H1 (cell line): ENCODE results near the gene ZFP1. TPM values are rescaled to one million over a fixed set of nuclear protein-coding genes. Genes with fewer than 3 reads are reported as not detected.
"Not testable (repeated sequence)": the region's sequence is repeated elsewhere in the genome, so short reads cannot be mapped to it uniquely, and the experiment has no call there.

Experiments used
- CTCF ChIA-PET: fragments of 300-600 bp; sonication (Branson Sonifier 250); formaldehyde crosslinking; loops from one replicate; lab custom pipeline; 2021; ENCODE audit not compliant: partially characterized antibody; lab: Charles Lee
- POLR2A ChIA-PET: fragments of 300-600 bp; sonication (Branson Sonifier 250); formaldehyde crosslinking; loops from one replicate; lab custom pipeline; 2021; ENCODE audit warnings: inconsistent platforms; ENCODE audit not compliant: partially characterized antibody; lab: Charles Lee
- DNase-seq, 2 experiments: peaks; one replicate each; pipeline versions ENCODE4 v3.0.0 to v3.0.0-alpha.2; 2010 to 2022; ENCODE audit warnings: low spot score in 2 of 2, low read depth in 1 of 2, mixed read lengths in 1 of 2
- FAIRE-seq: peaks from 2 replicates; lab custom pipeline; 2011; peaks lifted over from hg19 to GRCh38; lab: Jason Lieb, UNC
- H2AFZ ChIP-seq: 2 replicates; pipeline ENCODE4 v1.8.1; 2012; ENCODE audit warnings: low read length, inconsistent platforms
- H2AK5ac ChIP-seq: 2 replicates; pipeline ENCODE4 v1.6.1; 2013; ENCODE audit warnings: low read depth, low read length
- H2BK120ac ChIP-seq: replicated peaks from 2 replicates; pipeline ENCODE3; 2013; ENCODE audit warnings: low read depth, low read length, inconsistent platforms
- H2BK12ac ChIP-seq: 2 replicates; pipeline ENCODE4 v1.6.1; 2013; ENCODE audit warnings: low read depth, low read length
- H2BK15ac ChIP-seq: 2 replicates; pipeline ENCODE4 v1.6.1; 2013; ENCODE audit warnings: low read length
- H2BK20ac ChIP-seq: 2 replicates; pipeline ENCODE4 v1.6.1; 2013; ENCODE audit warnings: low read length
- H2BK5ac ChIP-seq: 2 replicates; pipeline ENCODE4 v1.6.1; 2013; ENCODE audit warnings: low read depth, low read length
- H3K14ac ChIP-seq: 2 replicates; pipeline ENCODE4 v1.6.1; 2013; ENCODE audit warnings: inconsistent platforms; ENCODE audit not compliant: insufficient read length
- H3K18ac ChIP-seq: 2 replicates; pipeline ENCODE4 v1.6.1; 2013; ENCODE audit warnings: low read length; ENCODE audit errors: extremely low read depth
- H3K23ac ChIP-seq: 2 replicates; pipeline ENCODE4 v1.6.1; 2013; ENCODE audit warnings: inconsistent platforms; ENCODE audit not compliant: insufficient read length
- H3K23me2 ChIP-seq: 2 replicates; pipeline ENCODE4 v1.6.1; 2013; ENCODE audit warnings: low read depth, low read length
- H3K27ac ChIP-seq: 2 replicates; pipeline ENCODE4 v1.6.1; 2011; ENCODE audit warnings: low read depth, low read length, inconsistent platforms
- H3K27me3 ChIP-seq, 4 experiments: replicated peaks in 1 of 4; 1 replicate in 1 of 4; 2 replicates in 3 of 4; pipeline versions ENCODE4 v1.6.1 to v1.8.1; 2011 to 2013; ENCODE audit warnings: low read length in 3 of 4, mild to moderate bottlenecking in 3 of 4, inconsistent platforms in 2 of 4, mixed read lengths in 2 of 4, moderate library complexity in 1 of 4; ENCODE audit not compliant: control insufficient read depth in 3 of 4, insufficient read depth in 3 of 4; ENCODE audit errors: extremely low read depth in 1 of 4
- H3K36me3 ChIP-seq, 4 experiments: 2 replicates each; pipeline versions ENCODE4 v1.6.1 to v1.8.1; 2011 to 2013; ENCODE audit warnings: mild to moderate bottlenecking in 4 of 4, low read length in 3 of 4, moderate library complexity in 2 of 4, control low read depth in 1 of 4, inconsistent platforms in 1 of 4; ENCODE audit not compliant: insufficient read depth in 4 of 4, control insufficient read depth in 2 of 4
- H3K4ac ChIP-seq: replicated peaks from 2 replicates; pipeline ENCODE3; 2013; ENCODE audit warnings: low read length, low read depth, mixed read lengths, inconsistent platforms; ENCODE audit not compliant: insufficient read length
- H3K4me1 ChIP-seq, 4 experiments: replicated peaks in 1 of 4; 1 replicate in 1 of 4; 2 replicates in 3 of 4; pipeline versions ENCODE4 v1.6.1 to v1.8.1; 2011 to 2013; ENCODE audit warnings: low read length in 3 of 4, inconsistent platforms in 2 of 4, mixed read lengths in 1 of 4; ENCODE audit not compliant: insufficient read depth in 4 of 4, control insufficient read depth in 3 of 4
- H3K4me2 ChIP-seq, 2 experiments: 2 replicates each; pipeline versions ENCODE4 v1.6.1 to v1.8.1; 2011 to 2013; ENCODE audit warnings: low read depth in 2 of 2, low read length in 2 of 2, control low read depth in 1 of 2, inconsistent platforms in 1 of 2, mild to moderate bottlenecking in 1 of 2; ENCODE audit not compliant: insufficient read depth in 1 of 2
- H3K4me3 ChIP-seq, 4 experiments: fragments of 200-600, 300-600 bp in 1 of 4; sonication (generic), shearing (Covaris generic), sonication (Bioruptor Twin) in 1 of 4; 2 replicates each; pipeline versions ENCODE4 v1.5.1 to v1.8.1; 2011 to 2016; ENCODE audit warnings: low read length in 4 of 4, low read depth in 3 of 4, control low read depth in 2 of 4, inconsistent platforms in 2 of 4, mild to moderate bottlenecking in 2 of 4, mixed read lengths in 1 of 4, moderate library complexity in 1 of 4; ENCODE audit not compliant: insufficient read depth in 2 of 4; ENCODE audit errors: extremely low read depth in 1 of 4
- H3K56ac ChIP-seq: replicated peaks from 2 replicates; pipeline ENCODE3; 2013; ENCODE audit warnings: low read depth, mild to moderate bottlenecking, mixed read lengths, low read length, inconsistent platforms; ENCODE audit not compliant: insufficient read length
- H3K79me1 ChIP-seq: 2 replicates; pipeline ENCODE4 v1.6.1; 2013; ENCODE audit warnings: low read depth, low read length, control low read depth
- H3K79me2 ChIP-seq, 2 experiments: 2 replicates each; pipeline versions ENCODE4 v1.6.1 to v1.8.1; 2012 to 2013; ENCODE audit warnings: low read length in 2 of 2, mild to moderate bottlenecking in 2 of 2, inconsistent platforms in 1 of 2; ENCODE audit not compliant: insufficient read depth in 2 of 2, control insufficient read depth in 1 of 2
- H3K9ac ChIP-seq, 4 experiments: replicated peaks in 1 of 4; 1 replicate in 1 of 4; 2 replicates in 3 of 4; pipeline versions ENCODE4 v1.6.1 to v1.8.1; 2011 to 2013; ENCODE audit warnings: low read depth in 3 of 4, low read length in 3 of 4, control low read depth in 2 of 4, mild to moderate bottlenecking in 2 of 4, moderate library complexity in 2 of 4, inconsistent platforms in 1 of 4; ENCODE audit errors: extremely low read depth in 1 of 4
- H3K9me3 ChIP-seq, 2 experiments: 2 replicates each; pipeline versions ENCODE4 v1.6.1 to v1.8.1; 2012 to 2013; ENCODE audit warnings: mild to moderate bottlenecking in 2 of 2, moderate library complexity in 2 of 2, control low read depth in 1 of 2, inconsistent platforms in 1 of 2, low read depth in 1 of 2, low read length in 1 of 2, mixed read lengths in 1 of 2; ENCODE audit not compliant: insufficient read depth in 2 of 2
- H4K20me1 ChIP-seq, 2 experiments: replicated peaks in 1 of 2; 2 replicates each; pipeline versions ENCODE3 to v1.8.1; 2011 to 2013; ENCODE audit warnings: inconsistent platforms in 2 of 2, low read length in 2 of 2, mild to moderate bottlenecking in 1 of 2; ENCODE audit not compliant: insufficient read depth in 2 of 2, control insufficient read depth in 1 of 2
- H4K5ac ChIP-seq: 2 replicates; pipeline ENCODE4 v1.6.1; 2013; ENCODE audit warnings: low read length, low read depth, mixed read lengths, inconsistent platforms; ENCODE audit not compliant: insufficient read length
- H4K8ac ChIP-seq: 2 replicates; pipeline ENCODE4 v1.8.0; 2013; ENCODE audit warnings: mild to moderate bottlenecking, moderate library complexity, low read length, inconsistent platforms; ENCODE audit not compliant: insufficient read depth; ENCODE audit errors: extremely low read depth
- H4K91ac ChIP-seq: replicated peaks from 2 replicates; pipeline ENCODE3; 2013; ENCODE audit warnings: low read length, mixed read lengths, inconsistent platforms; ENCODE audit not compliant: insufficient read length
- WGBS, 2 experiments: shearing (Covaris generic) in 1 of 2; methylation state at CpG; one replicate each; pipeline versions ENCODE4 v1.1.6 to v1.1.7; 2013 to 2015; ENCODE audit warnings: low lambda C conversion rate in 2 of 2, mixed read lengths in 2 of 2, inconsistent platforms in 1 of 2, low coverage in 1 of 2, missing lambda C conversion rate in 1 of 2; ENCODE audit not compliant: insufficient replicate concordance in 2 of 2, insufficient coverage in 1 of 2, insufficient read length in 1 of 2; ENCODE audit errors: extremely low coverage in 1 of 2, missing lambda C conversion rate in 1 of 2; 5-methylcytosine and 5-hydroxymethylcytosine counted together
- polyA plus RNA-seq, 7 experiments: library from polyadenylated mRNA; depleted of rRNA in 3 of 7; stranded (reverse) in 5 of 7; unstranded in 2 of 7; fragments of >200 nt in 5 of 7; fragments of 200-250 nt in 2 of 7; gene quantifications; 1 replicate in 5 of 7; 2 replicates in 1 of 7; 4 replicates in 1 of 7; pipeline versions ENCODE4 v1.2.1 to v1.2.3, GENCODE V29; 2011 to 2013; ENCODE audit warnings: missing spikeins in 2 of 7, mixed read lengths in 2 of 7
- total RNA-seq: library from RNA; stranded (reverse); fragmentation: NEBNext Ultra II Directional; extraction: Animal tissue kit (Norgen Biotek cat#: 25700); gene quantifications from 2 replicates; pipeline ENCODE4 v1.2.1, GENCODE V29; 2021

ZFP1 gene
- total and polyA plus RNA-seq, 2 of the 8 experiments (the other 6 are each of a cell fraction or from before 2014, with no cell fraction given) = 4.0 to 11.2 TPM

DNA sequence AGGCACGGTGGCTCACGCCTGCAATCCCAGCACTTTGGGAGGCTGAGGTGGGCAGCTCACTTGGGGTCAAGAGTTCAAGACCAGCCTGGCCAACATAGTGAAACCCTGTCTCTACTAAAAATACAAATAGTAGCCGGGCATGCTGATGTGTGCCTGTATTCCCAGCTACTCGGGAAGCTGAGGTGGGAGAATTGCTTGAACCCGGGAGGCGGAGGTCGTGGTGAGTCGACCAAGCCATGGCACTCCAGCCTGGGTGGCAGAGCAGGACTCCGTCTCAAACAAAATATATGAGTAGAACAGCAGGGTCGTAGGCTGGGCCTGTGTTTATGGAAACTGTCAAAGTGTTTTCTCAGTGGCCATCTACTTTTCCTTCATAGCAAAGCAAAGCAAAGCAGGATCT lies 63.0 kb downstream of the ZFP1 start:
- not testable (repeated sequence) for H3K27ac ChIP-seq, DNase-seq, H4K5ac ChIP-seq, H3K56ac ChIP-seq, H3K79me2 ChIP-seq, H3K23me2 ChIP-seq, H3K79me1 ChIP-seq, H4K91ac ChIP-seq, H2BK5ac ChIP-seq, H3K23ac ChIP-seq, H3K4me1 ChIP-seq, H3K36me3 ChIP-seq, H4K20me1 ChIP-seq, H3K9ac ChIP-seq, FAIRE-seq, H2BK120ac ChIP-seq, H3K4ac ChIP-seq, H4K8ac ChIP-seq, H3K9me3 ChIP-seq, H3K27me3 ChIP-seq, H3K14ac ChIP-seq, H3K4me2 ChIP-seq, H2BK12ac ChIP-seq, H2AK5ac ChIP-seq, H2AFZ ChIP-seq, H3K4me3 ChIP-seq, H2BK20ac ChIP-seq, H2BK15ac ChIP-seq, H3K18ac ChIP-seq
- ChIA-PET CTCF (interaction anchor here (0.7 to 15.0 kb wide), 3 partner anchors 12 to 22 kb away, joined by 4 to 157 read pairs (median 5); no protein-coding TSS in a partner anchor), POLR2A (interaction anchor here (0.9 to 7.1 kb wide), 2 partner anchors 15 to 63 kb away, joined by 3 to 115 read pairs; no protein-coding TSS in a partner anchor)
- 93% methylated on average over 10 of the region's 10 CpGs; no CpG with 5 or more reads in 1 of the 2 experiments for WGBS, 2 experiments
